HUES48 (cell line): ENCODE data around the gene VAV3.

Experiments
- H3K27ac ChIP-seq: one replicate; pipeline ENCODE4 v1.7.0; 2013; ENCODE audit warnings: low read depth, low read length, inconsistent platforms
- H3K27me3 ChIP-seq: 2 replicates; pipeline ENCODE4 v1.6.1; 2013; ENCODE audit warnings: mild to moderate bottlenecking, low read length; ENCODE audit not compliant: control insufficient read depth, insufficient read depth
- H3K36me3 ChIP-seq: 2 replicates; pipeline ENCODE4 v1.6.1; 2013; ENCODE audit warnings: low read length; ENCODE audit not compliant: control insufficient read depth, insufficient read depth
- H3K4me1 ChIP-seq: 2 replicates; pipeline ENCODE4 v1.6.1; 2013; ENCODE audit warnings: mild to moderate bottlenecking, low read length; ENCODE audit not compliant: control insufficient read depth, insufficient read depth
- H3K4me3 ChIP-seq: 2 replicates; pipeline ENCODE4 v1.5.1; 2013; ENCODE audit warnings: mild to moderate bottlenecking, low read depth, low read length
- H3K9ac ChIP-seq: 2 replicates; pipeline ENCODE4 v1.6.1; 2013; ENCODE audit warnings: mild to moderate bottlenecking, low read depth, low read length, moderate library complexity
- H3K9me3 ChIP-seq: 2 replicates; pipeline ENCODE4 v1.6.1; 2013; ENCODE audit warnings: low read length; ENCODE audit not compliant: control insufficient read depth, insufficient read depth

Gene VAV3

GRCh38 chr1:107883562-107883961 lies 81.4 kb downstream of the VAV3 start:
- no peak overlapping the region for H3K9ac ChIP-seq
- no peak overlapping the region for H3K4me3 ChIP-seq
- no peaks in the 10 kb centered on the region for H3K4me1 ChIP-seq
- H3K27me3 ChIP-seq, result no peaks in the 10 kb centered on the region
- no peaks in the 10 kb centered on the region for H3K36me3 ChIP-seq
- no peak overlapping the region for H3K27ac ChIP-seq
- H3K9me3 ChIP-seq, result no peaks in the 10 kb centered on the region

- Histone ChIP-seq H3K9me3 (no peaks in the 10 kb centered on the region), H3K4me3 (no peak overlapping the region), H3K27ac (no peak overlapping the region), H3K36me3 (no peaks in the 10 kb centered on the region), H3K9ac (no peak overlapping the region), H3K27me3 (no peaks in the 10 kb centered on the region), H3K4me1 (peaks cover 19% of the 10 kb centered on the region)
Measured at GRCh38 chr1:107879927-107880326, 85.1 kb downstream of the VAV3 start.

- Histone ChIP-seq H3K9ac (no peak overlapping the region), H3K27me3 (no peaks in the 10 kb centered on the region), H3K27ac (no peak overlapping the region), H3K9me3 (no peaks in the 10 kb centered on the region), H3K4me1 (peaks cover 19% of the 10 kb centered on the region), H3K4me3 (no peak overlapping the region), H3K36me3 (no peaks in the 10 kb centered on the region)
Measured at GRCh38 chr1:107879346-107879745, 85.6 kb downstream of the VAV3 start.

GRCh38 chr1:107877745-107878144 lies 87.2 kb downstream of the VAV3 start:
- H3K27me3 ChIP-seq, result no peaks in the 10 kb centered on the region
- H3K9ac ChIP-seq, result no peak overlapping the region
- H3K4me1 ChIP-seq, result peaks cover 19% of the 10 kb centered on the region
- H3K27ac ChIP-seq, result peak overlapping the region; percentile 56
- no peaks in the 10 kb centered on the region for H3K36me3 ChIP-seq
- H3K4me3 ChIP-seq, result no peak overlapping the region
- H3K9me3 ChIP-seq, result no peaks in the 10 kb centered on the region

GRCh38 chr1:107877092-107877491 lies 87.9 kb downstream of the VAV3 start:
- Histone ChIP-seq H3K9ac (no peak overlapping the region), H3K4me3 (no peak overlapping the region), H3K4me1 (peaks cover 19% of the 10 kb centered on the region), H3K27ac (peak overlapping the region; percentile 56), H3K27me3 (no peaks in the 10 kb centered on the region), H3K36me3 (no peaks in the 10 kb centered on the region), H3K9me3 (no peaks in the 10 kb centered on the region)

DNA sequence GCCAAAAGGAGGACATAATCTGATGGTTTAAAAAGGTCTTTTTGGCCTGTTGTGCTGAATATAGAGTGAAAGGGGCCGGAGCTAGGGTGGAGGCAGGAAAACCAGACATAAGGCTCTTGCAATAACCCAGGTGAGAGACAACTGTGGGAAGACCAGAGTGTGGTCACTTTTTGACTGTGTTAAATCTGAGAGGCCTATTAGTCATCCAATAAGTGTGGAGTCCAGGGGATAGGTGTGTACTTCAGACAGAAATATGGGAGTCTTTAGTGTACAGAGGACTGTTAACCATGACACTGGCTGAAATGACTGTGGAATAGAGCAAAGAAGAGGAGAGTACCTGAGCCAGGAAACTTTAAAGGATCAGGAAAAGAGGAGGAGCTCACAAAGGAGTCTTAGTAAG lies 89.3 kb downstream of the VAV3 start:
- H3K9ac ChIP-seq, result no peak overlapping the region
- H3K9me3 ChIP-seq, result no peaks in the 10 kb centered on the region
- H3K27me3 ChIP-seq, result no peaks in the 10 kb centered on the region
- peaks cover 19% of the 10 kb centered on the region for H3K4me1 ChIP-seq
- H3K27ac ChIP-seq, result no peak overlapping the region
- H3K36me3 ChIP-seq, result no peaks in the 10 kb centered on the region
- H3K4me3 ChIP-seq, result no peak overlapping the region

DNA sequence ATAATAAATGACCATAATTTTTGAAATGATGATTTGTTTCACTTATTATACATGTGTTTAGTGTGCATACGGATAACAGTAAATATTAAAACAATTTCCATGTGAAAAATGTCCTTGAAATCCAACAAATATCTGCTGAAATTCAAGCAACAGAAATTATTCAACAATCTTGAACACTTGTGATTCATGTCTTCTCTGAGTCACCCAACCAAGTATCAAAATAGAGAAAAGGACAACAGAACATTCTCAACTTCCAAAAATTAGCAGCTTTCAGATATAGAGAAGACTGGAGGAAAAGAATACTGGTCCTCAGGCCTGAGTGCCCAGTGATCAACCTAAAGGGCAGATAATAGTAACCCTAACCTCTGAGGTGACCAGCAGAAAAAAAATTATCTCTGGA lies 90.8 kb downstream of the VAV3 start:
- H3K27me3 ChIP-seq, result no peaks in the 10 kb centered on the region
- no peaks in the 10 kb centered on the region for H3K36me3 ChIP-seq
- no peak overlapping the region for H3K4me3 ChIP-seq
- H3K9ac ChIP-seq, result no peak overlapping the region
- no peaks in the 10 kb centered on the region for H3K9me3 ChIP-seq
- peaks cover 19% of the 10 kb centered on the region for H3K4me1 ChIP-seq
- no peak overlapping the region for H3K27ac ChIP-seq

DNA sequence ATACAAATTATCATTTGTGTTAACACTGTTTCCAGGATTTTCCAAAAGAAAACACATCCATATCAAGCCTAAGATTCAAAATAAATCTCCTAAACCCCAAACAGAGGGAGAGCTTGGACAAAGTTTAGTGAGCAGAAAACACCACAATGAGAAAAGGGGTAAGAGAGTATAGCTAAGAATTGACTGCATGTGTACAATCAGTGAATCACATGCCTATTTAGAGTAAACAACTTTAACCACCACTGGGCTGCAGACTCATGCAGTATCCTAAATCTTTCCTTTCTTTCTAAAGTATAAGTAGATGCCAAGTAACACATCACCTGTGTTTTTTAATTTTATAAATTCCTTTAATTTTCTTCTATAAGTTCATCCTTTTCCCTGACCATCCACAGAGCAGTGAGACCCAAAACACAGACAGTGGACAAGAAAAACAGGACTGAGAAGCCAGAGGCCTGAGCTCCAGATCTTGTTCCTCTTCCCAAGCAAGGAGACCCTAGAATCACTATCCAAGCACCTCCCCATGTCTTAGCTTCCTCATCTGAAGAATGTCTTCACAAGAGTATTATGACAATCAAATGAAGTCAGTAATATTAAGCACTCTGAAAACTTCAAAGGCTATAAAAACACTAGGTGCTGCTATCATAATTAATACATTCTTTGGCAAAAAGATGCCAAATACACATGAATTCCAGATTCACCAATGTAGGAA lies 93.1 kb downstream of the VAV3 start:
- Histone ChIP-seq H3K9ac (no peak overlapping the region), H3K27me3 (no peaks in the 10 kb centered on the region), H3K4me1 (peaks cover 27% of the 10 kb centered on the region), H3K36me3 (no peaks in the 10 kb centered on the region), H3K9me3 (no peaks in the 10 kb centered on the region), H3K4me3 (no peak overlapping the region), H3K27ac (no peak overlapping the region)

DNA sequence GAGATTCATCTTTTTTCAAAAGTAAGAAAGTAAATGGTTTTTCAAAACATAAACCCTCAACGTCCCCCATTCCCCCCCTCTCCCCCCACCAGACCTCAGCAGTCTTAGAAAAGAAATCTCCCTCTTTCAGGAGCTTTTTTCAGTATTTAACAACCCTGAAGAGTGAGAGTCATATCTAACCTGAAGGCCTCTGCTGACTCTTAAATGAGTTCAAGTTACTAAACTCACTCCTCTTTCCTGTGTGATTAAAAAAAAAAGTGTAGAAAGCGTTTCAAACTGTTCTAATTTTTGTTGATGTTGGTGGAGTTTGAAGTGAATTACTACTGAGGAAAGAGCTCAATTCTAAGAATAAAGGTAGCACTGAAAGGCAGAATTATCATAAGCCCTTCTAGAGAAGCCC lies 93.7 kb downstream of the VAV3 start:
- Histone ChIP-seq H3K9me3 (no peaks in the 10 kb centered on the region), H3K4me3 (no peak overlapping the region), H3K9ac (no peak overlapping the region), H3K27ac (no peak overlapping the region), H3K4me1 (peaks cover 22% of the 10 kb centered on the region), H3K36me3 (no peaks in the 10 kb centered on the region), H3K27me3 (no peaks in the 10 kb centered on the region)

DNA sequence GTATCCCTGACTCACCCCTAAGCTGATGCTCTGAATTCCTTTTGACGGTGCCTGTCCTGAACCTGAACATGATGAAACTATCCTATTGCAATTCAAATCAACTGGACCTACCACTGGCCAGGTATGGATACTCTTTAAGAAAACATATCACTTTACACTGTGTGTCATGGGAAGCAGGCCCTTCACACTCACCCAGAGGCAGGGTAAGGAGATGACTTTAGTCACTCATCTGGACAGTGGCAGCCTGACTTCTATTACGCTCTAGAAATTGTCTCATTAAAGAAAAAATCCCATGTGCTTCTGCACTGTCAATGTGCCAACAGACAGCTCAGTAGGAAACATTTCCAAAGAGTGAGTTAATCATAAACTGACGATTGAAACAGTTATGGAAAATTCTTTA lies 94.3 kb downstream of the VAV3 start:
- Histone ChIP-seq H3K36me3 (no peaks in the 10 kb centered on the region), H3K4me3 (no peak overlapping the region), H3K27ac (no peak overlapping the region), H3K9me3 (no peaks in the 10 kb centered on the region), H3K4me1 (peaks cover 19% of the 10 kb centered on the region), H3K27me3 (no peaks in the 10 kb centered on the region; the same call in 1 of the 2 replicates), H3K9ac (no peak overlapping the region)

DNA sequence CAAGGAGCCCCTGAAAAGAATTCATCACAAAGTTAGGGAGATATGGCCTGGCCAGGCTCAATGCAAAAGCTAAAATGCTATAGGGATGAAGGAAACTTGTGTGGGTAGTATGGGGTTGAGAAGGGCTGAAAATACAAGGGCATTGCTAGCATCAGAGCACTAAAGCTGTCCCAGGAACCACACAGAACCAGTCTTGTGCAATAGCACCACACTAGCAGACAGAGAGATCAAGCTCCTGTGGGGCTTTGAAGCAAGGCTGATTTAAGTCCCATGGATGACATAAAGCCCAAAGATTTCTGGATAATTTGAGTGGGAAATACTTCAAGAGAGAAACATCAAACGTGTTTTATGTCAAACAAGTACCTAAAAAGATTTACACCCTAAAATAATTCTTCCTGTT lies 97.1 kb downstream of the VAV3 start:
- Histone ChIP-seq H3K9ac (no peak overlapping the region; the same call in 1 of the 2 replicates), H3K9me3 (no peaks in the 10 kb centered on the region), H3K27ac (peak overlapping the region; percentile 87), H3K27me3 (no peaks in the 10 kb centered on the region; the same call in 1 of the 2 replicates), H3K4me1 (peaks cover 26% of the 10 kb centered on the region), H3K36me3 (no peaks in the 10 kb centered on the region), H3K4me3 (peak overlapping the region; percentile 19)
